K562 (cell line): ENCODE results near the gene NOM1. TPM values are rescaled to one million over a fixed set of nuclear protein-coding genes. Genes with fewer than 3 reads are reported as not detected.

Source experiments
- ATAC-seq: fragments of 200-7000 bp; cut with Tn5 transposase; 3 replicates; pipeline ENCODE4 v1.9.1; 2020; ENCODE audit warnings: moderate library complexity
- BruUV-seq: library from RNA; stranded (reverse); fragments of 400-500 nt; replicated peaks from 2 replicates; lab custom pipeline; 2021; lab: Mats Ljungman, UMichigan
- CTCF ChIA-PET: fragments of 300-600 bp; formaldehyde crosslinking; extraction: SDS; loops from one replicate; lab custom pipeline; 2021; ENCODE audit warnings: low intra/inter-chr PET ratio; lab: Yijun Ruan, JAX
- POLR2A ChIA-PET: fragments of 300-600, 350-650 bp; sonication (Branson Sonifier 250); formaldehyde crosslinking; extraction: SDS; loops from one replicate; lab custom pipeline; 2021; ENCODE audit warnings: antibody characterized with exemption, inconsistent platforms; lab: Yijun Ruan, JAX
- DNase-seq, 4 experiments: peaks; one replicate each; pipeline versions ENCODE4 v3.0.0 to v3.0.0-alpha.2; 2011 to 2018; ENCODE audit warnings: low spot score in 3 of 4, mixed read lengths in 3 of 4; ENCODE audit errors: extremely low read depth in 1 of 4
- FAIRE-seq: peaks from 2 replicates; lab custom pipeline; 2011; peaks lifted over from hg19 to GRCh38; lab: Jason Lieb, UNC
- H2AFZ ChIP-seq: 2 replicates; pipeline ENCODE4 v1.6.0; 2011; ENCODE audit warnings: low read depth, low read length, control low read depth, inconsistent platforms
- H3K27ac ChIP-seq: fragments of 200-600 bp; 3 replicates; pipeline ENCODE4 v1.8.0; 2011; ENCODE audit warnings: low read depth, mild to moderate bottlenecking, control low read depth, inconsistent platforms, low read length, moderate library complexity, mixed read lengths; ENCODE audit errors: extremely low read depth
- H3K27me3 ChIP-seq, 2 experiments: fragments of 300-600 bp in 1 of 2; 2 replicates in 1 of 2; 3 replicates in 1 of 2; pipeline versions ENCODE4 v1.6.0 to v1.8.0; 2011; ENCODE audit warnings: inconsistent platforms in 2 of 2, low read length in 2 of 2, mild to moderate bottlenecking in 1 of 2, mixed read lengths in 1 of 2, moderate library complexity in 1 of 2; ENCODE audit not compliant: control insufficient read depth in 2 of 2, insufficient read depth in 2 of 2
- H3K36me3 ChIP-seq: fragments of 300-600 bp; 3 replicates; pipeline ENCODE4 v1.8.0; 2011; ENCODE audit warnings: mild to moderate bottlenecking, low read length, inconsistent platforms; ENCODE audit not compliant: control insufficient read depth, insufficient read depth
- H3K4me1 ChIP-seq, 2 experiments: fragments of 200-600 bp in 1 of 2; replicated peaks in 1 of 2; 2 replicates in 1 of 2; 3 replicates in 1 of 2; pipeline versions ENCODE4 v1.5.1 to v1.8.0; 2011; ENCODE audit warnings: inconsistent platforms in 2 of 2, low read length in 2 of 2, mild to moderate bottlenecking in 1 of 2, mixed read lengths in 1 of 2, moderate library complexity in 1 of 2; ENCODE audit not compliant: control insufficient read depth in 2 of 2, insufficient read depth in 2 of 2
- H3K4me2 ChIP-seq: 2 replicates; pipeline ENCODE4 v1.6.1; 2011; ENCODE audit warnings: low read length, control low read depth, inconsistent platforms, mixed read lengths; ENCODE audit not compliant: insufficient read depth
- H3K4me3 ChIP-seq: fragments of 200-600 bp; sonication (generic), shearing (Covaris generic); 2 replicates; pipeline ENCODE4 v1.5.1; 2016; ENCODE audit warnings: control low read depth, inconsistent platforms
- H3K79me2 ChIP-seq: fragments of 200-600 bp; 3 replicates; pipeline ENCODE4 v1.8.0; 2011; ENCODE audit warnings: low read length, inconsistent platforms; ENCODE audit not compliant: control insufficient read depth, insufficient read depth
- H3K9ac ChIP-seq, 2 experiments: 2 replicates each; pipeline versions ENCODE4 v1.6.0 to v1.6.1; 2011; ENCODE audit warnings: low read depth in 2 of 2, low read length in 2 of 2, control low read depth in 1 of 2, inconsistent platforms in 1 of 2, mild to moderate bottlenecking in 1 of 2, mixed read lengths in 1 of 2; ENCODE audit not compliant: insufficient read depth in 1 of 2
- H3K9me1 ChIP-seq: one replicate; pipeline ENCODE4 v1.6.0; 2011; ENCODE audit warnings: inconsistent platforms, mild to moderate bottlenecking, low read length, moderate library complexity; ENCODE audit not compliant: control insufficient read depth, insufficient read depth
- H3K9me3 ChIP-seq: replicated peaks from 2 replicates; pipeline ENCODE4 v1.5.1; 2011; ENCODE audit warnings: low read depth, low read length, inconsistent platforms; ENCODE audit not compliant: control insufficient read depth, insufficient read depth
- H4K20me1 ChIP-seq: replicated peaks from 2 replicates; pipeline ENCODE4 v1.6.1; 2011; ENCODE audit warnings: low read length, inconsistent platforms, mixed read lengths; ENCODE audit not compliant: control insufficient read depth, insufficient read depth
- FOXA3 ChIP-seq, 2 experiments: fragments of 450-650 bp in 1 of 2; sonication (generic) in 1 of 2; formaldehyde crosslinking; IDR thresholded peaks in 1 of 2; conservative IDR thresholded peaks in 1 of 2; 2 replicates each; pipeline versions ENCODE4 v1.4.0 to v1.8.0; 2020 to 2022; ENCODE audit warnings: mild to moderate bottlenecking in 2 of 2, missing genetic modification reagents in 1 of 2
- GTF2A2 ChIP-seq: IDR thresholded peaks from 2 replicates; pipeline ENCODE4 v1.6.1; 2016; ENCODE audit warnings: mild to moderate bottlenecking, missing genetic modification characterization, missing compliant biosample characterization
- JUNB ChIP-seq: fragments of 450-650 bp; formaldehyde crosslinking; conservative IDR thresholded peaks from 2 replicates; pipeline ENCODE4 v1.4.0; 2020; ENCODE audit warnings: mild to moderate bottlenecking
- MEF2D ChIP-seq: conservative IDR thresholded peaks from 2 replicates; pipeline ENCODE4 v1.6.1; 2016; ENCODE audit warnings: low read depth, missing genetic modification characterization, missing compliant biosample characterization
- POLR2AphosphoS2 ChIP-seq: IDR thresholded peaks from 2 replicates; pipeline ENCODE4 v1.6.1; 2012; ENCODE audit warnings: low read length, improper control_type of control experiment
- POLR2G ChIP-seq: fragments of 200-400 bp; formaldehyde crosslinking; IDR thresholded peaks from 2 replicates; pipeline ENCODE4 v1.6.1; 2017; ENCODE audit warnings: low read depth, mild to moderate bottlenecking, antibody characterized with exemption, low read length, moderate library complexity
- RBFOX2 ChIP-seq: fragments of 200-400 bp; formaldehyde crosslinking; IDR thresholded peaks from 2 replicates; pipeline ENCODE4 v1.6.1; 2017; ENCODE audit warnings: low read depth, mild to moderate bottlenecking, low read length, moderate library complexity
- RFX7 ChIP-seq: fragments of 250-450 bp; sonication (Bioruptor Pico); IDR thresholded peaks from 2 replicates; pipeline ENCODE4 v1.5.1; 2021; ENCODE audit warnings: mild to moderate bottlenecking
- RNF2 ChIP-seq: sonication (generic); IDR thresholded peaks from 2 replicates; pipeline ENCODE4 v1.6.1; 2016
- SAFB ChIP-seq: fragments of 200-400 bp; formaldehyde crosslinking; IDR thresholded peaks from 2 replicates; pipeline ENCODE4 v1.6.1; 2017; ENCODE audit warnings: low read depth, low read length, borderline replicate concordance
- SOX6 ChIP-seq: fragments of 450-650 bp; IDR thresholded peaks from 2 replicates; pipeline ENCODE4 v1.6.1; 2014; ENCODE audit warnings: mild to moderate bottlenecking
- ZZZ3 ChIP-seq: fragments of 450-650 bp; IDR thresholded peaks from 2 replicates; pipeline ENCODE4 v1.6.1; 2016; ENCODE audit warnings: antibody characterized with exemption, mild to moderate bottlenecking, moderate library complexity
- WGBS: fragments of 100-300 bp; shearing (Covaris generic); methylation state at CpG from one replicate; pipeline ENCODE4 v1.1.6; 2016; ENCODE audit warnings: low coverage, mixed read lengths; ENCODE audit not compliant: insufficient coverage; ENCODE audit errors: missing lambda C conversion rate; 5-methylcytosine and 5-hydroxymethylcytosine counted together
- in situ Hi-C: fragments of 300-500 bp; cut with MboI; formaldehyde crosslinking; loops from 4 replicates; pipeline ENCODE4 v1.15.0; 2018; ENCODE audit warnings: inconsistent platforms, mixed read lengths
- intact Hi-C: fragments of 100-400 bp; cut with micrococcal nuclease; formaldehyde crosslinking; loops from 2 replicates; pipeline ENCODE4 v1.14.2; 2022
- polyA plus RNA-seq, 8 experiments: library from polyadenylated mRNA; depleted of rRNA in 4 of 8; stranded (reverse) in 5 of 8; unstranded in 3 of 8; fragments of >200 nt; fragmentation: Nextera tagmentation in 2 of 8; fragmentation: Illumina TruSeq in 1 of 8; extraction: Ambion mirVana in 2 of 8; extraction: Trizol in 1 of 8; gene quantifications; 2 replicates each; pipeline versions ENCODE4 v1.2.1 to v1.2.3, GENCODE V29; 2011 to 2014; ENCODE audit warnings: inconsistent platforms in 1 of 8, missing spikeins in 1 of 8
- total RNA-seq, 7 experiments: library from RNA; depleted of rRNA in 6 of 7; stranded (reverse); fragments of >200 nt in 6 of 7; fragmentation: Illumina TruSeq in 2 of 7; extraction: Trizol in 2 of 7; gene quantifications; 2 replicates each; pipeline versions ENCODE4 v1.2.1 to v1.2.3, GENCODE V29; 2011 to 2021; ENCODE audit warnings: low replicate concordance in 1 of 7
- TF ChIP-seq, protein P1 (sequence below): fragments of 250-450 bp; sonication (Bioruptor Pico); IDR thresholded peaks from 2 replicates; pipeline ENCODE4 v1.4.0; 2020; ENCODE audit warnings: mild to moderate bottlenecking, moderate library complexity

The NOM1 gene
- total and polyA plus RNA-seq, 9 of the 15 experiments (the other 6 are each of a cell fraction or from before 2014, with no cell fraction given) = 6.8 to 47.3 (median 37.4) TPM

DNA sequence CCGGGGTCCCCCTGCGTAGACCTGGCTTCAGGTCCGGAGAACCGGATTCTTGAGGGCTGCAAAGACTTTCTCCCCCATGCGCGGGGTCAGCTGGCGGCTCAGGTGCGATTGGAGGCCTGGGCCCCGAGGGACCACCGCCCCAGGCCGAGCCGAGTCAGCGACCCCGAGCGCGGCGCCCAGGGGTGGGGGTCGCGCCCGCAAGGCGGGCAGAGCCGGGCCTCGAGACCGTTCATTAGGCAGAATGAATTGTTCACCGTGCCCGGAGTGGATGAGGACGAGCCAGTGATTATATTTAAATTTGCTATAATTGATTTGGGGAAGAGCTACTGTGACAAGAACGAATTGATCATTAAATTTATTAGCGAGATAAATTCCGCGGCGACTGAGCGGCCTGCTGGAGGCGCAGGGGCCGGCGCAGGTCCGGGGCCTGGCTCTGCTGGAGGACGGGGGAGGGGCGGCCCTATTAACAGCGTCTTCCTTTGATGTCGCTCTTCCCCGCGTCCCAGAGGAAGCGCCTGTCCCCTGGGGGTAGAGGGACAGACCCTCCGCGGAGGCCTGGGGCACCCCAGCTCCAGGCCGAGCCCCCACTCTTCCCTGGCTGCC is 53.4 kb downstream of the NOM1 start:
- no peaks in the 10 kb centered on the region for H3K27me3 ChIP-seq
- no peaks in the 10 kb centered on the region for H3K36me3 ChIP-seq
- in situ Hi-C loops (no loop called here), intact Hi-C loops (no loop called here)
- DNase-seq = peak in 1 of 4 experiments; percentile 22
- ATAC-seq = no peak
- H4K20me1 ChIP-seq = no peaks in the 10 kb centered on the region
- BruUV-seq = no TSS peak
- no peaks in the 10 kb centered on the region for H3K9me1 ChIP-seq
- POLR2A ChIA-PET = interaction anchor here (0.7 to 1.5 kb wide), 2 partner anchors 9 to 11 kb away, joined by 3 to 4 read pairs; no protein-coding TSS in a partner anchor
- H3K79me2 ChIP-seq = no peaks in the 10 kb centered on the region
- no peaks in the 10 kb centered on the region for H3K9me3 ChIP-seq
- no peak for TF ChIP-seq RFX7 (CRISPR knock-in tag)
- TF ChIP-seq POLR2G = peak; percentile 20; the same call in 1 of the 2 replicates
- peak; percentile 25; the same call in 1 of the 2 replicates for TF ChIP-seq RBFOX2
- no peak for TF ChIP-seq RNF2
- FAIRE-seq = no peak
- peaks cover 16 to 37% of the 10 kb centered on the region in 2 experiments for H3K4me1 ChIP-seq
- H3K4me3 ChIP-seq = no peak overlapping the region
- H2AFZ ChIP-seq = no peak overlapping the region
- H3K9ac ChIP-seq = 0 out of 4 replicates have a peak overlapping the region, but pooled peaks of 1 of the 2 experiments have one; percentile 10
- no peak overlapping the region for H3K27ac ChIP-seq
- WGBS = 81% methylated on average over 44 of the region's 47 CpGs
- CTCF ChIA-PET = no interaction called here
- H3K4me2 ChIP-seq = no peak overlapping the region

DNA sequence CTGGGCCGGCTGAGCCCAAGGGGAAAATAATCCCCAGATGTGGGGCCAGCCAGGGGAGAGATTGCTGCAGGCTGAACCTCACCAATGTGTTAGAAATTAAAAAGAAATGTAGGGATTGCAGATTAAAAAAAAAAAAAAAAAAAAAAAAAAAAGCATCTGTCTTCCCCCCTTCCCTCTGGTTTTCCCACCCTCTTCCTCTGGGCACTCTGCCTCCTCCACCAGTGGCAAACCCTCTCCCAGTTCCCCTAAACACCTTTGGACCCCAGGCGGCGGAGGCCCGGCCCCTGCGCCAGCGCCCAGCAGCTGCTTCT is 53.9 kb downstream of the NOM1 start:
- no peaks in the 10 kb centered on the region for H3K9me3 ChIP-seq
- H3K27ac ChIP-seq = no peak overlapping the region
- TF ChIP-seq MEF2D (tag) = no peak
- TF ChIP-seq SOX6 = no peak
- TF ChIP-seq, protein P1, sequence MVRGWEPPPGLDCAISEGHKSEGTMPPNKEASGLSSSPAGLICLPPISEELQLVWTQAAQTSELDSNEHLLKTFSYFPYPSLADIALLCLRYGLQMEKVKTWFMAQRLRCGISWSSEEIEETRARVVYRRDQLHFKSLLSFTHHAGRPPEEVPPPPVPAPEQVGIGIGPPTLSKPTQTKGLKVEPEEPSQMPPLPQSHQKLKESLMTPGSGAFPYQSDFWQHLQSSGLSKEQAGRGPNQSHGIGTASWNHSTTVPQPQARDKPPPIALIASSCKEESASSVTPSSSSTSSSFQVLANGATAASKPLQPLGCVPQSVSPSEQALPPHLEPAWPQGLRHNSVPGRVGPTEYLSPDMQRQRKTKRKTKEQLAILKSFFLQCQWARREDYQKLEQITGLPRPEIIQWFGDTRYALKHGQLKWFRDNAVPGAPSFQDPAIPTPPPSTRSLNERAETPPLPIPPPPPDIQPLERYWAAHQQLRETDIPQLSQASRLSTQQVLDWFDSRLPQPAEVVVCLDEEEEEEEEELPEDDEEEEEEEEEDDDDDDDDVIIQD (CRISPR knock-in tag) = no peak
- no peak for TF ChIP-seq SAFB
- TF ChIP-seq GTF2A2 (tag) = no peak
- TF ChIP-seq ZZZ3 = no peak
- no peak for TF ChIP-seq POLR2AphosphoS2
- no peak for TF ChIP-seq RFX7 (CRISPR knock-in tag)
- TF ChIP-seq FOXA3 (CRISPR knock-in tag; conservative IDR thresholded peaks at IDR 0.05 in 1 of 2, IDR thresholded peaks at IDR 0.05 in 1 of 2) = no peak
- TF ChIP-seq JUNB = no peak
- TF ChIP-seq, all 486 proteins: peak for 0
- FAIRE-seq (no peak), DNase-seq (no peak), ATAC-seq (no peak)
- Histone ChIP-seq H3K36me3 (no peaks in the 10 kb centered on the region), H3K9ac (no peak overlapping the region), H3K4me1 (peaks cover 16 to 40% of the 10 kb centered on the region in 2 experiments), H2AFZ (no peak overlapping the region), H3K9me1 (no peaks in the 10 kb centered on the region), H3K27me3 (0 out of 5 replicates have a peak, but pooled peaks cover 0 to 4% of the 10 kb centered on the region in 2 experiments), H3K4me3 (no peak overlapping the region), H3K79me2 (no peaks in the 10 kb centered on the region), H3K4me2 (no peak overlapping the region), H4K20me1 (no peaks in the 10 kb centered on the region)
- intact Hi-C loops = no loop called here
- 82% methylated on average over 5 of the region's 6 CpGs for WGBS
- ChIA-PET POLR2A (interaction anchor here (0.7 to 1.5 kb wide), 2 partner anchors 9 to 11 kb away, joined by 3 to 4 read pairs; no protein-coding TSS in a partner anchor), CTCF (no interaction called here)
- in situ Hi-C loops = no loop called here
- no TSS peak for BruUV-seq
